ENCODE results near the gene KDM4C.

KDM4C gene

GRCh38 chr9:6909181-6909580 is 151.4 kb downstream of the KDM4C start:
- no peak overlapping the region for H3K4me3 Mint-ChIP-seq
- ATAC-seq: no peak
- no peaks in the 10 kb centered on the region for H3K27me3 Mint-ChIP-seq
- no peaks in the 10 kb centered on the region for H3K9me3 Mint-ChIP-seq
- H3K36me3 Mint-ChIP-seq: peaks cover 8% of the 10 kb centered on the region
- no peak overlapping the region for H3K27ac Mint-ChIP-seq
- peaks cover 9% of the 10 kb centered on the region for H3K4me1 Mint-ChIP-seq

GRCh38 chr9:6910032-6910431 is 152.3 kb downstream of the KDM4C start:
- Mint-ChIP-seq H3K27ac (no peak overlapping the region), H3K27me3 (no peaks in the 10 kb centered on the region), H3K9me3 (no peaks in the 10 kb centered on the region), H3K4me1 (peaks cover 9% of the 10 kb centered on the region), H3K4me3 (no peak overlapping the region), H3K36me3 (peaks cover 8% of the 10 kb centered on the region)
- no peak for ATAC-seq

GRCh38 chr9:6910497-6910896 is 152.7 kb downstream of the KDM4C start:
- Mint-ChIP-seq H3K27me3 (no peaks in the 10 kb centered on the region), H3K9me3 (no peaks in the 10 kb centered on the region), H3K4me3 (no peak overlapping the region), H3K27ac (no peak overlapping the region), H3K36me3 (peaks cover 8% of the 10 kb centered on the region), H3K4me1 (peaks cover 9% of the 10 kb centered on the region)
- ATAC-seq: no peak

- no peak overlapping the region for H3K4me3 Mint-ChIP-seq
- H3K9me3 Mint-ChIP-seq: no peaks in the 10 kb centered on the region
- H3K4me1 Mint-ChIP-seq: peaks cover 21% of the 10 kb centered on the region
- no peak for ATAC-seq
- H3K27me3 Mint-ChIP-seq: no peaks in the 10 kb centered on the region
- H3K27ac Mint-ChIP-seq: no peak overlapping the region
- H3K36me3 Mint-ChIP-seq: peaks cover 20% of the 10 kb centered on the region
Measured at GRCh38 chr9:6911901-6912638, 154.3 kb downstream of the KDM4C start.

- peaks cover 49% of the 10 kb centered on the region for H3K4me1 Mint-ChIP-seq
Measured at GRCh38 chr9:6915635-6916034, 157.9 kb downstream of the KDM4C start.

GRCh38 chr9:6917162-6917561 is 159.4 kb downstream of the KDM4C start:
- Mint-ChIP-seq H3K36me3 (peaks cover 65% of the 10 kb centered on the region), H3K27ac (no peak overlapping the region), H3K9me3 (peaks cover 3% of the 10 kb centered on the region), H3K27me3 (no peaks in the 10 kb centered on the region), H3K4me3 (no peak overlapping the region), H3K4me1 (peaks cover 58% of the 10 kb centered on the region)
- peak; percentile 57 for ATAC-seq

More at GRCh38 chr9:6915635-6916034, 157.9 kb downstream of the KDM4C start:
- H3K9me3 Mint-ChIP-seq: peaks cover 3% of the 10 kb centered on the region
- peaks cover 50% of the 10 kb centered on the region for H3K36me3 Mint-ChIP-seq
- H3K27me3 Mint-ChIP-seq: no peaks in the 10 kb centered on the region
- ATAC-seq: no peak
- no peak overlapping the region for H3K4me3 Mint-ChIP-seq
- no peak overlapping the region for H3K27ac Mint-ChIP-seq

GRCh38 chr9:6920041-6920440 is 162.3 kb downstream of the KDM4C start:
- Mint-ChIP-seq H3K4me3 (no peak overlapping the region), H3K4me1 (peaks cover 59% of the 10 kb centered on the region)
- ATAC-seq: no peak

GRCh38 chr9:6921315-6921714 is 163.5 kb downstream of the KDM4C start:
- peak overlapping the region; percentile 9 for H3K27ac Mint-ChIP-seq
- peaks cover 78% of the 10 kb centered on the region for H3K36me3 Mint-ChIP-seq
- H3K9me3 Mint-ChIP-seq: peaks cover 3% of the 10 kb centered on the region
- ATAC-seq: no peak
- H3K4me1 Mint-ChIP-seq: peaks cover 57% of the 10 kb centered on the region
- H3K27me3 Mint-ChIP-seq: no peaks in the 10 kb centered on the region
- H3K4me3 Mint-ChIP-seq: no peak overlapping the region

More at GRCh38 chr9:6920041-6920440, 162.3 kb downstream of the KDM4C start:
- Mint-ChIP-seq H3K27ac (no peak overlapping the region), H3K27me3 (no peaks in the 10 kb centered on the region), H3K36me3 (peaks cover 73% of the 10 kb centered on the region), H3K9me3 (peaks cover 3% of the 10 kb centered on the region)

- Mint-ChIP-seq H3K4me3 (no peak overlapping the region), H3K27me3 (no peaks in the 10 kb centered on the region), H3K36me3 (peaks cover 81% of the 10 kb centered on the region), H3K9me3 (peaks cover 3% of the 10 kb centered on the region), H3K27ac (peak overlapping the region; percentile 9), H3K4me1 (peaks cover 51% of the 10 kb centered on the region)
- ATAC-seq: no peak
Measured at GRCh38 chr9:6922124-6922676, 164.4 kb downstream of the KDM4C start.

GRCh38 chr9:6922680-6923079 is 164.9 kb downstream of the KDM4C start:
- peaks cover 49% of the 10 kb centered on the region for H3K4me1 Mint-ChIP-seq
- H3K36me3 Mint-ChIP-seq: peaks cover 80% of the 10 kb centered on the region
- H3K4me3 Mint-ChIP-seq: no peak overlapping the region
- H3K9me3 Mint-ChIP-seq: peaks cover 3% of the 10 kb centered on the region
- no peak for ATAC-seq
- no peaks in the 10 kb centered on the region for H3K27me3 Mint-ChIP-seq
- H3K27ac Mint-ChIP-seq: no peak overlapping the region

- Mint-ChIP-seq H3K4me3 (no peak overlapping the region), H3K9me3 (peaks cover 3% of the 10 kb centered on the region), H3K27me3 (no peaks in the 10 kb centered on the region), H3K27ac (no peak overlapping the region), H3K4me1 (peaks cover 51% of the 10 kb centered on the region), H3K36me3 (peaks cover 80% of the 10 kb centered on the region)
- no peak for ATAC-seq
Measured at GRCh38 chr9:6923086-6923485, 165.3 kb downstream of the KDM4C start.

- no peak for ATAC-seq
- peaks cover 57% of the 10 kb centered on the region for H3K4me1 Mint-ChIP-seq
- peaks cover 73% of the 10 kb centered on the region for H3K36me3 Mint-ChIP-seq
- no peak overlapping the region for H3K4me3 Mint-ChIP-seq
- peaks cover under 1% of the 10 kb centered on the region for H3K9me3 Mint-ChIP-seq
- no peak overlapping the region for H3K27ac Mint-ChIP-seq
- H3K27me3 Mint-ChIP-seq: no peaks in the 10 kb centered on the region
Measured at GRCh38 chr9:6924149-6924548, 166.4 kb downstream of the KDM4C start.

GRCh38 chr9:6924988-6925563 is 167.3 kb downstream of the KDM4C start:
- H3K4me3 Mint-ChIP-seq: no peak overlapping the region
- H3K36me3 Mint-ChIP-seq: peaks cover 64% of the 10 kb centered on the region
- no peak overlapping the region for H3K27ac Mint-ChIP-seq
- no peak for ATAC-seq
- no peaks in the 10 kb centered on the region for H3K9me3 Mint-ChIP-seq
- peaks cover 52% of the 10 kb centered on the region for H3K4me1 Mint-ChIP-seq
- H3K27me3 Mint-ChIP-seq: no peaks in the 10 kb centered on the region

GRCh38 chr9:6925836-6926235 is 168.1 kb downstream of the KDM4C start:
- H3K4me1 Mint-ChIP-seq: peaks cover 44% of the 10 kb centered on the region
- H3K4me3 Mint-ChIP-seq: no peak overlapping the region
- no peaks in the 10 kb centered on the region for H3K27me3 Mint-ChIP-seq
- no peaks in the 10 kb centered on the region for H3K9me3 Mint-ChIP-seq
- H3K36me3 Mint-ChIP-seq: peaks cover 63% of the 10 kb centered on the region
- no peak for ATAC-seq
- H3K27ac Mint-ChIP-seq: no peak overlapping the region

- no peak for ATAC-seq
- no peaks in the 10 kb centered on the region for H3K9me3 Mint-ChIP-seq
- no peak overlapping the region for H3K4me3 Mint-ChIP-seq
- H3K27me3 Mint-ChIP-seq: no peaks in the 10 kb centered on the region
- H3K27ac Mint-ChIP-seq: no peak overlapping the region
- peaks cover 38% of the 10 kb centered on the region for H3K4me1 Mint-ChIP-seq
- peaks cover 60% of the 10 kb centered on the region for H3K36me3 Mint-ChIP-seq
Measured at GRCh38 chr9:6926436-6926835, 168.7 kb downstream of the KDM4C start.

- H3K9me3 Mint-ChIP-seq: no peaks in the 10 kb centered on the region
- no peaks in the 10 kb centered on the region for H3K27me3 Mint-ChIP-seq
- peaks cover 40% of the 10 kb centered on the region for H3K4me1 Mint-ChIP-seq
- H3K4me3 Mint-ChIP-seq: no peak overlapping the region
- peak overlapping the region; percentile 2 for H3K27ac Mint-ChIP-seq
- peaks cover 62% of the 10 kb centered on the region for H3K36me3 Mint-ChIP-seq
- ATAC-seq: no peak
Measured at GRCh38 chr9:6927838-6928237, 170.1 kb downstream of the KDM4C start.

All from stimulated activated memory B cell treated with anti-CD40 and anti-IgM and Interleukin-4, amounts not matched to agents 10 μg/mL and 1 μg/mL and 100 μg/mL, for 72 hours (primary cell).